HG03457 (cell line): Measurements from ENCODE around the gene TSSK2.
"Not testable (repeated sequence)": the region's sequence is repeated elsewhere in the genome, so short reads cannot be mapped to it uniquely, and the experiment has no call there.

ENCODE experiments used
- ATAC-seq: cut with Tn5 transposase; IDR thresholded peaks from one replicate; pipeline ENCODE4 v1.9.1; 2021; ENCODE audit warnings: moderate number of reproducible peaks; ENCODE audit not compliant: unreplicated experiment

The TSSK2 gene

DNA sequence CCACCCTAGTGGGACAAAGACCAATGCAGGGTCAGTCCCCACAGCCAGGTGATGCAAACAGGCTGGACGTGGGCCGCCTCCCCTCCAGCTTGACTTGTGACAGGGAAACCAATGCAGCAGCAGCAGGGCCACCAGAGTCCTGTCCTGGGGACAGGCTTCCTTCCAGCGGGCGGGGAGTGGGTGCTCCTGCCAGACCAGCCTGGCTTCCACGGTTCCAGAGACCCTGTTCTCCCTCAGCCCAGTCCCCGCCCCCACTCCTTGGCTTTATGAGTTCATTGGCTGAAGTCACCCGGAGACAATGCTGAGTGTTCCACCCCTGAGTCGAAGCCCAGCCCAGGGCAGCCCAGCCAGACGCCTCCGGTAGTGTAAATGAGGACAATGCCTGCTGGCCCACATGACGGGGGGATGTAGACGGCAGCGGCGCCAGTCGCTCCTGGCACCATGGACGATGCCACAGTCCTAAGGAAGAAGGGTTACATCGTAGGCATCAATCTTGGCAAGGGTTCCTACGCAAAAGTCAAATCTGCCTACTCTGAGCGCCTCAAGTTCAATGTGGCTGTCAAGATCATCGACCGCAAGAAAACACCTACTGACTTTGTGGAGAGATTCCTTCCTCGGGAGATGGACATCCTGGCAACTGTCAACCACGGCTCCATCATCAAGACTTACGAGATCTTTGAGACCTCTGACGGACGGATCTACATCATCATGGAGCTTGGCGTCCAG is at the start of gene TSSK2:
TSS of gene TSSK2 (plus strand) at position 350 of the 726 bp plus-strand sequence. CDS start at position 442, 92 bp downstream.
- no peak for ATAC-seq

DNA sequence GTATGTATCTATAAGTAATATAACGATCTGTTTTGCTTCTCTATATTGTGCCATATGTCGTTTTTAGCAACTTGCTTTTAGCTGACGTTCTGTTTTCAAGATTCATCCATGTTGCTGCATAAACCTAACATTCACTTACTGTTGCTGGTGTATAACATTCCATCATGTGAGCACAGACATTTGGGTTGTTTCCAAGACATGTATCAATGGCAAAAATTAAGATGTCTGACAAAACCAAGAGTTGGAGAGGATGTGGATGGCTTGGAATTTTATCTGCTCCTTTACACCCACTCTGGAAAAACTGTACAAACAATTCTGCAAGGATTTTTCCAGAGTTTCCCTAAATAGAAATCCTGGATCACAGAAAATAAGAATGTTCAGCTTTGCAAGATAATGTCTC is 49.8 kb upstream of the TSSK2 start:
- no peak for ATAC-seq

DNA sequence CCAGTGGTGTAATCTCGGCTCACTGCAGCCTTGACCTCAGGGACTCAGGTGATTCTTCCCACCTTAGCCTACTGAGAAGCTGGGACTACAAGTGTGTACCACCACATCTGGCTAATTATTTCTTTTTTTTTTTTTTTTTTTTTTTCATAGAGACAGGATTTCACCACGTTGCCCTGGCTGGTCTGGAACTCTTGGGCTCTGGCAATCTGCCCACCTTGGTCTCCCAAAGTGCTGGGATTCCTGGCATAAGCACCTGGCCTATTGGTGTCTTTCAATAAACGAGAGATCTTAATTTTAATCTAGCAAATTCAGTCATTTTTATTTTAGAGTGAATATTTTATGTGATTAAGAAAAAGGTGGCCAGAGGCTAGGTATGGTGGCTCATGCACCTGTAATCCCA is 49.0 kb upstream of the TSSK2 start:
- ATAC-seq = no peak

DNA sequence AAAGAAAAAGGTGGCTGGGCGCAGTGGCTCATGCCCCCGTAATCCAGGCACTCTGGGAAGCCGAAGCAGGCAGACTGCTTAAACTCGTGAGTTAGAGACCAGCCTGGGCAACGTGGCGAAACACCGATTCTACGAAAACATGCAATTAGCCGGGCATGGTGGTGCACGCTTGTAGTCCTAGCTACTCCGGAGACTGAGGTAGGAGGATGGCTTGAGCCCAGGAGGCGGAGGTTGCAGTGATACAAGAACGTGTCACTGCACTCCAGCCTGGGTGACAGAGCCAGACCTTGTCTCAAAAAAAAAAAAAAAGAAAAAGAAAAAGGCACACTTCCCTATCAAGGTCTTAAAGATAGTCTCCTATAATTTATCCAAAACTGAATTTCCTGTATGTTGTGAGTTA is 48.3 kb upstream of the TSSK2 start:
- no peak for ATAC-seq

DNA sequence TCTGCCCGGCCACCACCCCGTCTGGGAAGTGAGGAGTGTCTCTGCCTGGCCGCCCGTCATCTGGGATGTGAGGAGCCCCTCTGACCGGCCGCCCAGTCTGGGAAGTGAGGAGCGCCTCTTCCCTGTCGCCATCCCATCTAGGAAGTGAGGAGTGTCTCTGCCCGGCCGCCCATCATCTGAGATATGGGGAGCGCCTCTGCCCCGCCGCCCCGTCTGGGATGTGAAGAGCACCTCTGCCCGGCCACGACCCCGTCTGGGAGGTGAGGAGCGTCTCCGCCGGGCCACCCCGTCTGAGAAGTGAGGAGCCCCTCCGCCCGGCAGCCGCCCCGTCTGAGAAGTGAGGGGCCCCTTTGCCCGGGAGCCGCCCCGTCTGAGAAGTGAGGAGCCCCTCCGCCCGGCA is 47.0 kb upstream of the TSSK2 start:
- ATAC-seq = not testable (repeated sequence)

DNA sequence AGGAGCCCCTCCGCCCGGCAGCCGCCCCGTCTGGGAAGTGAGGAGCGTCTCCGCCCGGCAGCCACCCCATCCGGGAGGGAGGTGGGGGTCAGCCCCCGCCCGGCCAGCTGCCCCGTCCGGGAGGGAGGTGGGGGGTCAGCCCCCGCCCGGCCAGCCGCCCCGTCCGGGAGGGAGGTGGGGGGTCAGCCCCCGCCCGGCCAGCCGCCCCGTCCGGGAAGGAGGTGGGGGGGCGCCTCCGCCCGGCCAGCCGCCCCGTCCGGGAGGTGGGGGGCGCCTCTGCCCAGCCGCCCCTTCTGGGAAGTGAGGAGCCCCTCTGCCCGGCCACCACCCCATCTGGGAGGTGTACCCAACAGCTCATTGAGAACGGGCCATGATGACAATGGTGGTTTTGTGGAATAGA is 46.5 kb upstream of the TSSK2 start:
- ATAC-seq = not testable (repeated sequence)

DNA sequence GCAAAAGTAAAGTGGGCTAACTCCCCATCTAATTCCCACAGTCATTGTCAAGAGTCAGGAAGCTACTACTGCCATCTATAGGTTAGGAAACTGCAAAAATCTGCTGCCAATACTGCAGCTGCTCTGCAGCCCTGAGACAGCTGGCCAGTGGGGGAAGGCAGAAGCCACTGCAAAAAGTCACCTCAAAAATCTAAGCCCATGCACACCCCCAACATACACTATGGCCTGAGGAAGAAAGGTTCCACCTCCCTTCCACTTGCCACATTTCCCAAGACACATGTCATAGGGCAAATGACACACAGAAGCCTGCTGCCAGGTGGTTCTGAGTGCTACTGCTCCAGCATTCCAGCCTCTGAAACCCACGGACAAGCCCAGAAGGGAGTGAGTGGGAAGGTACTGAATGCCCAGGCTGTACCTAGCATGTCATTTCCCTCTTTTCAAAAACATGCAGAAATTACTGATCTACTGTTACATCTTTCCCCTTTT is 45.8 kb upstream of the TSSK2 start:
- ATAC-seq = no peak

DNA sequence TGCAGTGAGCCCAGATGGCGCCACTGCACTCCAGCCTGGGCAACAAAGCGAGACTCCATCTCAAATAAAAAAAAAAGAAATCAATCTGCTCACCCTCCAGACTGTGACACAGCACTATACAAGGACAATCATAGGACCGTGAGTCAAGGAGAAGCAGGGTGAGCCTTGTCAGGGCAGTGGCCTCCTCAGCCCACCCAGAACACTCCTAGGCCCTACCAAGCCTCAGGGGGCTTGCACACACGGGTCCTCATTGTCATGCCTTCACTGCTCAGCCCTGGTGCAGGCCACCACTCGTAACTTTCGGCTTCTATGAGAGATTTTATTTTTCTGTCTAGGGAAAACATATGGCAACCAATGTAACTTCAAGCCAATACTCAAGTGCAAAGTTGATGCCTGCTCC is 44.7 kb upstream of the TSSK2 start:
- ATAC-seq = no peak

DNA sequence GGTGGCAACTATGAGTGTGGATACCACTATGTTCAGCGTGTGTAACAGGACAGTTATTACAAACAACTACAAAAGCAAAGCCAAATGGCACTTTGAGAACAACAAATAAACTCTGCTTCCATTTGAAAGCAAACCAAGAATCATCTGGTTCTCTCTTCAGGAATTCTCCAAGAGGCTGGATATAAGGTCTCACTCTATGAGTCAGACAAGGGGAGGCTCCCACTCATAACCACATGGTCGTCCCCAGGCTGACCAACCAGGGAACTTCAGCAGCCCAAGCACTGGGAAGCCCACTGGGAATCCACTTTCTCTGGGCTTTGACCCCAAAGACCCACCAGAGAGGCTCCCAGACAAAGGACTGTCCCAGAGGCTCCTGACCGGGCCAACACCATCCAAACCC is 44.2 kb upstream of the TSSK2 start:
- ATAC-seq = no peak

DNA sequence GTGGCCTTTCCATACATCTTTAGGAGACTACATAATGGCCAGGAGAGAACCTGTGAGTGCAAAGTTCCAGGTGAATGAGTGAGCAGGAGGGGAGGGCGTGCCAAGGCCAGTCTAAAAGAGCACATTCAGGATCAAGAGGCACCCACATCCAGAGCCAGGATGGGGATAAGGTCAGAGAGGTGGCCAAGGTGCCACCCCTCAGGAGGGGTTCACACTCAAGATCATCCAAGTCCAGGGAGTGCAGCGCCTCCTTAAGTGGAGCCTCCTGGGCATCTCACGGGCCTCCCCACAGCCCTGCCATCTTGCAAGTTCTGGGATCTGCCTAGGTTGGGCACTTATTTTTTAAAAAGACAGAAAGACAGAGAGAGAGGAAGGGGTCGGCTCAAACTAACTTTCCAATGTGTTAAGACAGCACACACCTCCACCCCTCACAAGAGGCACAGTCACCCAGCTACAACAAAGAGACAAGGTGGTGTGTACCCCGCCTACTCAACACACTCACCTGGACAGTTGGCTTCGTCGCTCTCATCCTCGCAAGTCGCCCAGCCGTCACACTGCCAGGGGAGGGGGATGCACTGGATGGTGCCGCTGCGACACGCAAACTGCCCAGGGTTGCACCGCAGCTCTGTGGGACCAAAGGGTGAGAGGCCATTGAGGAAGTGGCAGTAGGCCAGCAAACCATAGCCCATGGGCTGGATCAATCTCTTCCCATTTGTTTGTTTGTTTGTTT is 42.1 kb upstream of the TSSK2 start:
- no peak for ATAC-seq

DNA sequence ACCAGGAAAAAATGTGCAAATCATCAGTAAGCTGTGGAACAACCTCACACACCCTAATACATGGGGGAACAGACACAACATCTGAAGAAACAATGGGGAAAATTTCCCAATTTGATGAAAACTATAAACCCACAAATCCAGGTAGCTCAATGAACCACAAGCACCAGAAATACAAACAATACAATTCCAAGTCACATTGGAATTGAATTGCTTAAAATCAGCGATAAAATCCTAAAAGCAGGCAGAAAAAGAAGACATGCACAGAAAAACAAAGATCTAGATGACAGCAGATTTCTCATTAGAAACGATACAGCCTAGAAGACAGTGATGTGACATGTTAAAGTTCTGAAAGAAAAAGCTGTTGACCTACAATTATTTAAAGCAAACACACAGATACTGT is 40.9 kb upstream of the TSSK2 start:
- no peak for ATAC-seq

DNA sequence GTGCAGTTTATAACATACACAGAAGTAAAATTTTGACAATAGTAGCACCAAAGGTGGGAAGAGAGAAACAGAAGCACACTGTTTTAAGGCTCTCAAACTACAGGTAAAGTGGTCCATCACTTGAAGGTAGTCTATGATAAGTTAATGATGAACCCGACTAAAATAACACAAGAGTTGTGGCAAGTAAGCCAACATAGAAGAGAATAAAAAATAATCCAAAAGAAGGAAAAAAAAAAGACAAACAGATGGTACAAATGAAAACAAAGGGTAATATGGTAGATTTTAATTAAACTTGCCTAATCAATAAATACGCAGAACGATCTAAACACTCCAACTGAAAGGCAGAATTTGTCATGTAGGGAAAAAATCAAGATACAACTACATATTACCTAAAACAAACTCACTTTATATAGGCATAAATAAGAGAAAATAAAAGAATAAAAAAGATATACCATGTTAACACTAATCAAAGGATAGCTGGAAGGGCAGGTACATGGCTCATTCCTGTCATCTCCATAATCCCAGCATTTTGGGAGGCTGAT is 40.5 kb upstream of the TSSK2 start:
- ATAC-seq = no peak

DNA sequence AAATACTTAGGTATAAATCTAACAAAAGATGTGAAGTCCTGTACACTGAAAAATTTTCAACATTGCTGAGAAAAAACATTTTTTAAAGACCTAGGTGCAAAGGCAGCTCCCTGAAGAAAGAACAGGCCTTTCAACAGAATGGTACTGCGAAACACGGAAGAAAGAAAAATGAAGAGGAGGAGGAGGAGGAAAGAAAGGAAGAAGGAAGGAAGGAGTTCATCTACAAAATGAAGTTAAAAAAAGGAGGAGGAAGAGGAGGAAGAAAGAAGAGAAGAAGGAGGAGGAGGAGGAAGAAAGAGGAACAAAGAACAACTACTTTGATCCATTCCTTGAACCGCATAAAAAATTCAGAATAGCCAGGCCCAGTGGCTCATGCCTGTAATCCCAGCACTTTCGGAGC is 38.4 kb upstream of the TSSK2 start:
- no peak for ATAC-seq

DNA sequence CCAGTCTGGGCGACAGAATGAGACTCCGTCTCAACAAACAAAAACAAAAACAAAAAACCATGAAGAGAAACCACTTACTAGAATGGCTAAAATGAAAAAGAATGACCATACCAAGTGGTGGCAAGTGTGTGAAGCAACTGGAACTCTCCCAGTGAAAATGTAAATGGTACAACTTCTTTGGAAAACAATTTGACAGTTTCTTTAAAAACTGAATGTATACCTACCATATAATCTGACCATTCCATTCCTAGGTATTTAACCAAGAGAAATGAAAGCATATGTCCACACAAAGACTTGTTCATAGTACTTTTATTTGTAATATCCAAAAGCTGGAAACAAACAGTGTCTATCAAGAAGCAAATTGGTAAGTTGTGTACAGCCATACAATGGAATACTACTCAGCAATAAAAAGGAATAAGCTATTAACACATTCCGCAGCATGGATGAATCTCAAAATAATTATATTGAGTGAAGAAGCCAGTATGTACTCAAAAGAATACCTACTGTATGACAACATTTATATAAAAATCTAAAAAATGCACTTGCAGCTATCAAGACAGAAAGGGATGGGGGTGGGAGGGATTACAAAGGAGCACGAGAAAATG is 36.6 kb upstream of the TSSK2 start:
- ATAC-seq = no peak

DNA sequence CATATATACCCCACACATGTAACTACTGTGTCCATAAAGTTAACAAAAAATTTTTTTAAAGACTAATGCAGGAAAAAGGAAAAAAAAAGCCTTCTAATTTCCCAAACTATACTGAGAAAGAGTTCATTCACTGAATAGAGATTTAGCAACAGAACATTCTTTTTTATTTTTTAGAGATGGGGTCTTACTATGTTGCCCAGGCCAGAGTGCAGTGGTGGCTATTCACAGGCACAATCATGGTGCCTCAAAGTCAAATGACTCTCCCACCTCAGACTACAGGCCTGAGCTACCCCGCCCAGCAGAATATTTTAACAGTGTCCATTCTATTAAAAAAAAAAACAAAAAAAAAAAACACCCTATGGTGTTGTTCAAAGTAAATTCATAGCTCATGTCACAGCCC is 34.6 kb upstream of the TSSK2 start:
- ATAC-seq = no peak

DNA sequence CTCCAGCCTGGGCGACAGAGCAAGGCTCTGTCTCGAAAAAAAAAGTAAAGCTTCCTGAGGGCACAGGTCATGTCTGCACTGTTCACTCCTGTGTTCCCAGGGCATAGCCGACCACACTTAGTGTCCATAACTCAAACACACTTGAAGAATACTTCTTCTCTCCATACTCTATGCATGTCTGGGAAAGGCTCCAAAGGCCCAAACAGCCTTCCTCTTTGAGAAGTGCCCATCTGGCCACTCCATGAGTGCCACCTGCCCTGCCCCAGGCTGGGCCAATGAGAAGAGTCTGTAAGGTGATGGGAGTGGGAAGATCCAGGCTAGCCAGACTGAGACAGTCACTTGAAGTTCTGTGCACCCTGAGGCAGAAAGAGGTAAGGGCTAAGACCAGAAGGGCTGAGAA is 33.6 kb upstream of the TSSK2 start:
- no peak for ATAC-seq

DNA sequence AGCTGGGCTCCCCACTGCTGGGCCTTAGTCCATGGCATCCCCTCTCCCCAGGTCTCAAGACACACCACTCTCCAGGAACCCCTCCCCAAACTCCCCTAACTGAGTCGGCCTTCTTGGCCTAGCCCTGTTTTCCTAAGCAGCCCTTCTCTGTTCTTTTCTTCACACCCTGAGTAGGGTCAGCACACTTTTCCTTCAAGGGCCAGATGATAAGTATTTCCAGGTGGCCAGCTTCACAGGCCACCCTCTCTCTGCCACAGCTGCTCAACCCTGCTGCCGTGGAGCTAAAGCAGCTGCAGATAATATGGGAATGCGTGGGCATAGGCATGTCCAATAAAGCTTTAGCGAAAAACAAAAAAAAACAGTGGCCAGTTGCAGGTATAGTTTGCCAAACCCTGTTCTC is 33.0 kb upstream of the TSSK2 start:
- ATAC-seq = no peak

DNA sequence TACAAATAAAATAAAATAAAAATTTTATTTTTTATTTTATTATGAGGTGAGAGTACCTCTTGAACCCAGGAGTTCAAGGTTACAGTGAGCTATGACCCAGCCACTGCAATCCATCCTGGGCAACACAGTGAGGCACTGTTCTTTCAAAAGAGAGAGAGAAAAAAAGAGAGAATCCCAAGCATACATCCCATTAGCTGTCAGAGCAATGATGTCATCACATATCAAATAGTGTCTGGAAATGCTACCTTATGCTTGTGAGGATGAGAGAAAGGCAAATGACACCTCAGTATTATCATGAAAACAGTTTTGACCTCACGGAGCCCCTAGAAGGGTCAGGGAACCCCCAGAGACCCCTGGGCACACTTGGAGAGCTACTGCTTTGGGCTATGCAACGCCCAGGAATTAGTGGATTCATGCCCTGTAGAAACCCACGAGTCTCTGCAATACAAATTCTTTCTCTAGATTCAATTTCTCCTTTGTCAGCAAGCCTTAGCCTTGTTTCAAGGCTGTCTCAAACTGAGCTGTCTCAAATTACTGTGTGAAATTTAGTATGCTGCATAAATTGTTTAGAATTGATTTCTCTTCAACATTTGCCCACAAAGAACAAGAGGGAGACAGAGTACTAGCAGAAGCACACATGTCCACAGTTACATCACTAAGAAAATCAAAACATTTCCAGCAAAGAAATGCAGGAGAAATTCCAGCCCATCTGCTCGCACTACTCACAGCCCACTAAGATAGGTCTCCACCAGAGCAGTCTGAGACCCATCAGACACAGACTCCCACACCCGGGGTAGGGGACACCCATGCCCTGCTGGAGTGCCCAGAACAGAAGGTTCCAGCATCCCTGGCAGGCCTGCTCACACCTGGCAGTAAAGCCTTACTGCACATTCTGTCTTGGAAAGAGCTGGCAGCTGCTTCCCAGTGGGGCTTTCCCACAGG is 27.0 kb upstream of the TSSK2 start:
- ATAC-seq = no peak

DNA sequence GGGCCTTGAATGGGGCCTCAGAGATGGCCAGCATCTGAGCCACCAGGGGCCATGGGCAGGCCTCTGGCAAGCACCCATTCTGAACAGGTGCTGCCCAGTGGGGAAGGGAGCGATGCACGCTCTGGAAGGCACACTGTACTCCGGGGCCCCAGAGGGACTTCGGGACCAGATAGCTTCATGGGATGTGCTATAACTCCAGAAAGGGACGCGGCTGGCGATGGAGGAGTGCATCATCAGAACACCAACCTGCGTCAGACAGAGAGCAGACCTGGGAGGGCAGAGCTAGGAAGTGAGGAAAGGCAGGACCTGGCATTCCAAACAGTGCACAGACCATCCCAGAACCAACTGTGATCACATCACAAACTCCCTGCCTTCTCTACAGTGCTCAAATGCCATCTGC is 25.7 kb upstream of the TSSK2 start:
- ATAC-seq = no peak

DNA sequence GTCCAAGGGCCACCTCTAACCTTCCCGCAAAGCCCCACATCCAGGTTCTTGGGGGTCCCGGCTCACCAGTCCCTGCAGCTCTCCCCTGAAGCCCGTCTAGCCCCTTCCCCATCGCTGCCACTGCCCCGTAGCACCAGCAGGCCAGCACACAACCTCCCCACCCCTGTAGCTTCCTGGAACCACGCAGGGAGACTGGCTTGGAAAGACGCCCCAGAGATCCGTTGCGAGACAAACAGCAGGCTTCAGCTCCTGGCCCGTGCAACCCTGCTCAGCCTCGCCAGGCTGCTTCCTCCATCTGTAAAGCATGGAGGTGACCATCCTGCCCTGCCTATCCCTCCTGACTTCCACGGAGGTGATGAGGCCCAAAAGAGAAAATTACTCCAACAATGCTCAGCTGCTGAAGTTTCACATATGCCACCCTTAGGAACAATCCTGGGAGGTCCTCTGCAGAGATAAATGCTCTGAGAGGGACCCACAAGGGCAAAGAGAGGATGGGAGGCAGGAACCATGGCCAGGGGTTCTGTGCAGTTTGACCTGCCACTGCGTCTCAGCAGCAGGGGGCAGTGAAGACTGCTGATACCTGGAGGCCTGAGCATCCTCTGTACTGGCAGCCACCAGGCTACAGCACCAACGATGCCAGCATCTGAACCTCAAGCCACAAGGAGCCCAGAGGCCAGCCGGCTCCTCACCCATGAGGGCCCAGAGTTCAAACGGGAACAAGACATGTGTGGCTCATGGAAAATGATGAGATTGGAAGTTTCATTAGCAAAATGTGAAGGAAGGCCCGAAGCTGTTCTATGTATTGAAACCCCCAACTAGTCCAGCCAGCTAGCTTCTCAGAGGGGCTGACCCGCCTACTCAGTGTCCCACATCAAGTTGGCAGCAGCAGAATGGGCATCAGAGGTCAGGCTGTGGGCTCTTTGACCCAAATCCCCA is 25.0 kb upstream of the TSSK2 start:
- no peak for ATAC-seq
